Gastroesophageal sphincter (tissue), 4 donors: Measurements from ENCODE around the gene GALK2. TPM values are rescaled to one million over a fixed set of nuclear protein-coding genes. Genes with fewer than 3 reads are reported as not detected.
"Not testable (repeated sequence)": the region's sequence is repeated elsewhere in the genome, so short reads cannot be mapped to it uniquely, and the experiment has no call there.

ENCODE experiments used
- ATAC-seq: fragments of 150-250 bp; one replicate; pipeline ENCODE4 v1.9.1; 2016; ENCODE audit warnings: mild to moderate bottlenecking, moderate library complexity
- H3K27ac ChIP-seq, 4 donors: fragments of 200-600 bp; sonication (generic) in 3 of 4; 1 replicate in 3 of 4; 2 replicates in 1 of 4; pipeline ENCODE4 v1.5.1; 2016 to 2019
- H3K27me3 ChIP-seq: fragments of 200-600 bp; sonication (generic); one replicate; pipeline ENCODE4 v1.5.1; 2019
- H3K36me3 ChIP-seq, 2 donors: fragments of 200-600 bp; sonication (generic); one replicate each; pipeline ENCODE4 v1.5.1; 2019; ENCODE audit warnings: control low read depth in 1 of 2
- H3K4me1 ChIP-seq, 3 donors: fragments of 200-600 bp; sonication (generic); 1 replicate in 2 of 3; 2 replicates in 1 of 3; pipeline ENCODE4 v1.5.1; 2016 to 2019; ENCODE audit warnings: control low read depth in 2 of 3
- H3K4me3 ChIP-seq, 2 donors: fragments of 200-600 bp; sonication (generic); one replicate each; pipeline ENCODE4 v1.5.1; 2019; ENCODE audit warnings: mild to moderate bottlenecking in 1 of 2, moderate library complexity in 1 of 2
- H3K9me3 ChIP-seq, 3 donors: fragments of 200-600 bp; sonication (generic); one replicate each; pipeline ENCODE4 v1.5.1; 2017 to 2019; ENCODE audit warnings: control low read depth in 2 of 3
- EP300 ChIP-seq: sonication (generic); formaldehyde crosslinking; IDR thresholded peaks from one replicate; pipeline ENCODE4 v1.6.1; 2017; ENCODE audit warnings: antibody characterized with exemption, mild to moderate bottlenecking
- POLR2A ChIP-seq, 2 donors: fragments of 450-650 bp; IDR thresholded peaks; one replicate each; pipeline ENCODE4 v1.6.1; 2017; ENCODE audit warnings: antibody characterized with exemption in 2 of 2, mild to moderate bottlenecking in 2 of 2, moderate library complexity in 1 of 2
- POLR2AphosphoS5 ChIP-seq: sonication (generic); formaldehyde crosslinking; IDR thresholded peaks from one replicate; pipeline ENCODE4 v1.6.1; 2017; ENCODE audit warnings: antibody characterized with exemption
- WGBS, 2 donors: methylation state at CpG; one replicate each; pipeline ENCODE4 v1.1.5; 2018; ENCODE audit warnings: low coverage in 1 of 2; 5-methylcytosine and 5-hydroxymethylcytosine counted together
- total RNA-seq, 4 donors: library from RNA; depleted of rRNA; stranded (reverse); fragments of >200 nt; gene quantifications; one replicate each; pipeline ENCODE4 v1.1.0, GENCODE V29; 2016
- TF ChIP-seq, protein P1 (sequence below), 4 experiments: fragments of 200-600 bp in 2 of 4; fragments of 450-650 bp in 2 of 4; sonication (generic) in 1 of 4; IDR thresholded peaks; one replicate each; pipeline ENCODE4 v1.5.1; 2017 to 2019; ENCODE audit warnings: antibody characterized with exemption in 4 of 4, mild to moderate bottlenecking in 2 of 4, moderate library complexity in 2 of 4

GALK2 gene
- total RNA-seq, 4 donors from 2014 or later: 30.0 to 54.8 (median 43.8) TPM

- Histone ChIP-seq H3K36me3 (no peaks in the 10 kb centered on the region), H3K4me3 (no peak overlapping the region), H3K27ac (peak overlapping the region in 1 of 4 donors; percentile 49), H3K9me3 (no peaks in the 10 kb centered on the region), H3K4me1 (peaks cover 0 to 17% (median 6%) of the 10 kb centered on the region in 3 donors), H3K27me3 (no peaks in the 10 kb centered on the region)
- ATAC-seq: no peak
- TF ChIP-seq POLR2AphosphoS5 (no peak), EP300 (no peak), POLR2A (IDR thresholded peaks at IDR 0.05) (no peak)
- TF ChIP-seq, protein P1, sequence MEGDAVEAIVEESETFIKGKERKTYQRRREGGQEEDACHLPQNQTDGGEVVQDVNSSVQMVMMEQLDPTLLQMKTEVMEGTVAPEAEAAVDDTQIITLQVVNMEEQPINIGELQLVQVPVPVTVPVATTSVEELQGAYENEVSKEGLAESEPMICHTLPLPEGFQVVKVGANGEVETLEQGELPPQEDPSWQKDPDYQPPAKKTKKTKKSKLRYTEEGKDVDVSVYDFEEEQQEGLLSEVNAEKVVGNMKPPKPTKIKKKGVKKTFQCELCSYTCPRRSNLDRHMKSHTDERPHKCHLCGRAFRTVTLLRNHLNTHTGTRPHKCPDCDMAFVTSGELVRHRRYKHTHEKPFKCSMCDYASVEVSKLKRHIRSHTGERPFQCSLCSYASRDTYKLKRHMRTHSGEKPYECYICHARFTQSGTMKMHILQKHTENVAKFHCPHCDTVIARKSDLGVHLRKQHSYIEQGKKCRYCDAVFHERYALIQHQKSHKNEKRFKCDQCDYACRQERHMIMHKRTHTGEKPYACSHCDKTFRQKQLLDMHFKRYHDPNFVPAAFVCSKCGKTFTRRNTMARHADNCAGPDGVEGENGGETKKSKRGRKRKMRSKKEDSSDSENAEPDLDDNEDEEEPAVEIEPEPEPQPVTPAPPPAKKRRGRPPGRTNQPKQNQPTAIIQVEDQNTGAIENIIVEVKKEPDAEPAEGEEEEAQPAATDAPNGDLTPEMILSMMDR (IDR thresholded peaks at IDR 0.05): no peak
- 50 to 67% methylated on average over 6 of the region's 6 CpGs for WGBS, 2 donors
These were observed 86.1 kb downstream of the GALK2 start for GRCh38 chr15:49255966-49256759.

GRCh38 chr15:49265117-49265516 lies 95.1 kb downstream of the GALK2 start:
- H3K27ac ChIP-seq, ATAC-seq, H3K4me1 ChIP-seq, H3K36me3 ChIP-seq, H3K27me3 ChIP-seq, H3K9me3 ChIP-seq, H3K4me3 ChIP-seq: not testable (repeated sequence)
- WGBS, 2 donors: 100% methylated on average over 1 of the region's 12 CpGs; no CpG with 5 or more reads in 1 of the 2 donors

GRCh38 chr15:49265911-49266310 lies 95.9 kb downstream of the GALK2 start:
- peaks cover 0 to 7% (median 0%) of the 10 kb centered on the region in 3 donors for H3K9me3 ChIP-seq
- peaks cover 0 to 7% (median 0%) of the 10 kb centered on the region in 3 donors for H3K4me1 ChIP-seq
- H3K36me3 ChIP-seq: peaks cover 0 to 3% of the 10 kb centered on the region in 2 donors
- no peaks in the 10 kb centered on the region for H3K27me3 ChIP-seq
- WGBS, 2 donors: 95 to 100% methylated on average over 2 to 3 of the region's 3 CpGs
- no peak for ATAC-seq
- no peak overlapping the region for H3K27ac ChIP-seq
- no peak overlapping the region for H3K4me3 ChIP-seq
- TF ChIP-seq EP300 (no peak), POLR2AphosphoS5 (no peak), POLR2A (IDR thresholded peaks at IDR 0.05) (no peak)
- TF ChIP-seq, protein P1 (IDR thresholded peaks at IDR 0.05): no peak

DNA sequence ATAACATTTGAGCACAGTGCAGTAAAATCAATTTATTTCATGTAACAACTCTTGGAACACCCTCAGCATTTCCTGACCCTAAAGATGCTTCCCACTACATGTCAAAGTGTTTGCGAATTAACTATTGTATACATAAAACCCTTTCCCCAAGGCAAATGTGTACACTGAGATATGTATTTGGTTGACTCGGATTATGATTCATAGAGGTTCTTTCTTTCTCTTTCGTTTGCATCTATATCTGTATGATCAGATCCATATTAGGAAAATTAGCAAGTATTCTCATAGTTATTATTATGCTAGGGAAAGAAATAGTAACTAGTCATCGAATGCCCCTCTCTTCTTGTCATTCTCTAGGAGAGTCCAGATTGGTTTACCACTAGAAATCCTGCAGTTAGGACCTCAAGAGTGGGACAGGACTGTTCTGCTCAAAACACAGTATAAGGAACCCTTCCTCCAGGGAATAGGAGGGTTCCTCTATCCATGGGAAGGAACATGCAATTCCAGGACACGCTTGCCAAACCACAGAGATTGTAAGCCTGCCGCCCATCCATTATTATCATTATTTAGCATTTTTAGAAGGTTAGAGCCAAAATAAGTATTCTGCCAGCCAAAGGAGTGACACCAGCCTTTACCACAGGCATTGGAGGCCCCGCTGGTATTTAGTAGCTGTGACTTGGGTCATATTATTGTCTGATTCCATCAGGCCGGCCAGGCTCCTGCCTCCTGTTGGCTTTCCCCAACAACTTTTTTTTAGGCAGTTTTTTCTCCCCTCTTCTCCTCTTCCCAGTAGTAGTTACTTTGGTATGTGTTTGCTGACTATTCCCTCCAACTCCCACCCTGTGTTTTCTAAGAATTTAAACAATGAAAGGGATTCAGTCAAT lies 100.7 kb downstream of the GALK2 start:
- Histone ChIP-seq H3K4me3 (no peak overlapping the region), H3K27ac (peak overlapping the region in 1 of 4 donors; percentile 42), H3K27me3 (no peaks in the 10 kb centered on the region), H3K36me3 (peaks cover 0 to 18% of the 10 kb centered on the region in 2 donors), H3K9me3 (no peaks in the 10 kb centered on the region), H3K4me1 (peaks cover 0 to 7% (median 0%) of the 10 kb centered on the region in 3 donors)
- WGBS, 2 donors: 58 to 68% methylated on average over 7 to 8 of the region's 8 CpGs
- peak; percentile 60 for ATAC-seq
- TF ChIP-seq POLR2AphosphoS5 (no peak), EP300 (no peak), POLR2A (IDR thresholded peaks at IDR 0.05) (no peak)
- TF ChIP-seq, protein P1 (IDR thresholded peaks at IDR 0.05): no peak

DNA sequence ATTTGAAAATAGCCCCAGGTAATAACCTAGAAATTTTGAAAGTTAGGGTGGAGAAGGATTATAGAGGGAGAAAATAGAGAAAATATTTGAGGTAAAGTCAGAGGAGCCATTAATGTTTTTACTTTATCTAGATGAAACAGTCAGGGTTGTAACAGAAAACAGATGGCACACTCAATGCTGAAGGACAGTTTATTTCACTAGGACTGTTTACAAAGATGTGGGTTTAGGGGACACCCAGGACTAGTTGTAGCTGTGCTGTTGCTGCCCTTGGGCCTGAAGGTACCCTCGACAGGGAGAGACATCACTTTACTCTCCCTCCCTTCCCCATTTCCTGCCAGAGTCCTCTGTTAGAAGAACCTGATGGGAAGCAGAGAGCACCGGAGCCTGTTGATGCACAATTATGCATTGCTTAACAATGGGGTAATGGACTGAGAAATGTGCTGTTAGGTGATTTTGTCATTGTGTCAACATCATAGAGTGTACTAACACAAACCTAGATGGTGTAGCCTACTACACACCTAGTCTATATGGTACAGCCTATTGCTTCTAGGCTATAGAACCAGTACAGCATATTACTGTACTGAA lies 103.8 kb downstream of the GALK2 start:
- TF ChIP-seq EP300 (no peak), POLR2AphosphoS5 (no peak), POLR2A (IDR thresholded peaks at IDR 0.05) (no peak)
- TF ChIP-seq, protein P1 (IDR thresholded peaks at IDR 0.05): no peak
- no peak for ATAC-seq
- Histone ChIP-seq H3K36me3 (peaks cover 0 to 18% of the 10 kb centered on the region in 2 donors), H3K4me1 (no peaks in the 10 kb centered on the region), H3K9me3 (no peaks in the 10 kb centered on the region), H3K4me3 (no peak overlapping the region), H3K27ac (no peak overlapping the region), H3K27me3 (no peaks in the 10 kb centered on the region)
- 75% methylated on average over 2 of the region's 2 CpGs for WGBS, 2 donors
